SIG-M5 (cell line): Measurements from ENCODE around the gene UBR4.
"Not testable (repeated sequence)": the region's sequence is repeated elsewhere in the genome, so short reads cannot be mapped to it uniquely, and the experiment has no call there.

Source experiments
- DNase-seq: peaks from one replicate; lab custom pipeline; 2025; lab: John Stamatoyannopoulos, UW

Gene UBR4

GRCh38 chr1:19190468-19190867, 19.6 kb downstream of the UBR4 start:
- DNase-seq: no peak

GRCh38 chr1:19189270-19189669, 20.8 kb downstream of the UBR4 start:
- no peak for DNase-seq

GRCh38 chr1:19187852-19188251, 22.2 kb downstream of the UBR4 start:
- no peak for DNase-seq

- no peak for DNase-seq
Observed at GRCh38 chr1:19186001-19186400, 24.1 kb downstream of the UBR4 start.

GRCh38 chr1:19182223-19182622, 27.8 kb downstream of the UBR4 start:
- DNase-seq: no peak

GRCh38 chr1:19180265-19180657, 29.8 kb downstream of the UBR4 start:
- DNase-seq: not testable (repeated sequence)

GRCh38 chr1:19179597-19180264, 30.3 kb downstream of the UBR4 start:
- DNase-seq: no peak

GRCh38 chr1:19178734-19179398, 31.2 kb downstream of the UBR4 start:
- DNase-seq: no peak

GRCh38 chr1:19177811-19178210, 32.3 kb downstream of the UBR4 start:
- no peak for DNase-seq

- DNase-seq: no peak
Observed at GRCh38 chr1:19169642-19170041, 40.4 kb downstream of the UBR4 start.

- no peak for DNase-seq
Observed at GRCh38 chr1:19167140-19167539, 42.9 kb downstream of the UBR4 start.

GRCh38 chr1:19166066-19166465, 44.0 kb downstream of the UBR4 start:
- no peak for DNase-seq

- DNase-seq: no peak
Observed at GRCh38 chr1:19165501-19165900, 44.6 kb downstream of the UBR4 start.

- no peak for DNase-seq
Observed at GRCh38 chr1:19164274-19165015, 45.6 kb downstream of the UBR4 start.

- DNase-seq: no peak
Observed at GRCh38 chr1:19163261-19163660, 46.8 kb downstream of the UBR4 start.

GRCh38 chr1:19160831-19161230, 49.2 kb downstream of the UBR4 start:
- DNase-seq: no peak

- no peak for DNase-seq
Observed at GRCh38 chr1:19157653-19158052, 52.4 kb downstream of the UBR4 start.

GRCh38 chr1:19156676-19157075, 53.4 kb downstream of the UBR4 start:
- DNase-seq: no peak

- DNase-seq: no peak
Observed at GRCh38 chr1:19154876-19155275, 55.2 kb downstream of the UBR4 start.

- no peak for DNase-seq
Observed at GRCh38 chr1:19153169-19153568, 56.9 kb downstream of the UBR4 start.

GRCh38 chr1:19151537-19151936, 58.5 kb downstream of the UBR4 start:
- DNase-seq: no peak

GRCh38 chr1:19149736-19150135, 60.3 kb downstream of the UBR4 start:
- DNase-seq: no peak

GRCh38 chr1:19140465-19140864, 69.6 kb downstream of the UBR4 start:
- no peak for DNase-seq
